Measurements from ENCODE around the gene ZGPAT. TPM values are rescaled to one million over a fixed set of nuclear protein-coding genes. Genes with fewer than 3 reads are reported as not detected.

ZGPAT gene
- total RNA-seq, 4 donors from 2014 or later, result 13.9 to 20.0 (median 16.6) TPM

DNA sequence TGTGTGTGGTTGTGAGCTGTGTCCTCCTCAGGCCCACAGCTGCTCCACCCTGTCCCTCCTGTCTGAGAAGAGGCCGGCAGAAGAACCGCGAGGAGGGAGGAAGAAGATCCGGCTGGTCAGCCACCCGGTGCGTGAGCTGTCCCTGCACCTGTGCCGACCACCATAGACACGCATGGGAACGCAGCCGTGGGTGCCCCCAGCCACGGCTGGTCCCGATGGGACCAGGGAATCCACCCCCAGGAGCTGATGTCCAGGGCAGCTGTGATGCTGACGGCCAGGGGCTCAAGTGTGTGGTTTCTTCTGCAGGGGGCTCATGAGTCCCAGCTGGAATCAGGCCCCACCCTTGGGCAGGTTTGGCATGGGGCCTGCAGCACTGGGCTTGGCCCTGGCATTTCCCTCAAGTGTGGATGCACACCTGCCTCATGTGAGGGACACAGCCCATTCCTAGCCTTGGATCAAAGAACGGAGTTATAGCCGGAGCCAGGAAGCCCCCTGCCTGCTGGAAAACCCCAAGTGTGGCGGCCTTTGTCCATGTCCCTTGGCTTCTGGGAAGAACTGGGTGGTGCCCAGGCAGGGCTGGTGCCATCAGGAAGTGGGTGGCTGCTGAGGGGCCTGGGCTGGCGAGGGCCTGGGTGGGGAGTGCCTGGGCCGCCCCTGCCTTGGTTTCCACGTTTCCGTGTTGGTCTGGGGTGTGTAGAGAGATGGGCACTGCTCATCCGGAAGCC lies 16.0 kb upstream of the ZGPAT start:
- TF ChIP-seq, protein P1, sequence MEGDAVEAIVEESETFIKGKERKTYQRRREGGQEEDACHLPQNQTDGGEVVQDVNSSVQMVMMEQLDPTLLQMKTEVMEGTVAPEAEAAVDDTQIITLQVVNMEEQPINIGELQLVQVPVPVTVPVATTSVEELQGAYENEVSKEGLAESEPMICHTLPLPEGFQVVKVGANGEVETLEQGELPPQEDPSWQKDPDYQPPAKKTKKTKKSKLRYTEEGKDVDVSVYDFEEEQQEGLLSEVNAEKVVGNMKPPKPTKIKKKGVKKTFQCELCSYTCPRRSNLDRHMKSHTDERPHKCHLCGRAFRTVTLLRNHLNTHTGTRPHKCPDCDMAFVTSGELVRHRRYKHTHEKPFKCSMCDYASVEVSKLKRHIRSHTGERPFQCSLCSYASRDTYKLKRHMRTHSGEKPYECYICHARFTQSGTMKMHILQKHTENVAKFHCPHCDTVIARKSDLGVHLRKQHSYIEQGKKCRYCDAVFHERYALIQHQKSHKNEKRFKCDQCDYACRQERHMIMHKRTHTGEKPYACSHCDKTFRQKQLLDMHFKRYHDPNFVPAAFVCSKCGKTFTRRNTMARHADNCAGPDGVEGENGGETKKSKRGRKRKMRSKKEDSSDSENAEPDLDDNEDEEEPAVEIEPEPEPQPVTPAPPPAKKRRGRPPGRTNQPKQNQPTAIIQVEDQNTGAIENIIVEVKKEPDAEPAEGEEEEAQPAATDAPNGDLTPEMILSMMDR (IDR thresholded peaks at IDR 0.05; ENCODE audit: low read depth), result no peak

DNA sequence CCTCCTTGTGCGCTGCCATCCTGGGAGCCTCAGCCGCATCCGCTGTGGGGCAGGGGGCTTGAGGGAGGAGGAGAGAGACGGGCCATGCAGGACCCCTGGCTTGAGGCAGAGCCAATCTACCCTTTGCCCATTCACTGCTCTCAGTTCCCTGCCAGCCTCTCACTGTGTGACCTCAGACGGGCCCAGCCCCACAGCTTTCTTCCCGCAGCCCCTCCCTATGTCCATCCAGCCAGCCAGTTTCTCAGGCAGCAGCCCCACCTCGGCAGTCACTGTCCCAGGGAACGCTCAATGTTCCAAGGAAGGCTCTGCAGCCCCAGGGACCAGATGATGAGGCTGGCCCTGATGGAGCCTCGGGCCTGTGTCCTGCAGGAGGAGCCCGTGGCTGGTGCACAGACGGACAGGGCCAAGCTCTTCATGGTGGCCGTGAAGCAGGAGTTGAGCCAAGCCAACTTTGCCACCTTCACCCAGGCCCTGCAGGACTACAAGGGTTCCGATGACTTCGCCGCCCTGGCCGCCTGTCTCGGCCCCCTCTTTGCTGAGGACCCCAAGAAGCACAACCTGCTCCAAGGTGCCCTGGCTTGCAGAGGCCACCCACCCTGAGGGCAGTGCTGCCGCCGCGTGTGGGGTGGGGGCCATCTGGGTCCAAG lies 15.3 kb upstream of the ZGPAT start:
- TF ChIP-seq, protein P1 (IDR thresholded peaks at IDR 0.05; ENCODE audit: low read depth), result no peak

DNA sequence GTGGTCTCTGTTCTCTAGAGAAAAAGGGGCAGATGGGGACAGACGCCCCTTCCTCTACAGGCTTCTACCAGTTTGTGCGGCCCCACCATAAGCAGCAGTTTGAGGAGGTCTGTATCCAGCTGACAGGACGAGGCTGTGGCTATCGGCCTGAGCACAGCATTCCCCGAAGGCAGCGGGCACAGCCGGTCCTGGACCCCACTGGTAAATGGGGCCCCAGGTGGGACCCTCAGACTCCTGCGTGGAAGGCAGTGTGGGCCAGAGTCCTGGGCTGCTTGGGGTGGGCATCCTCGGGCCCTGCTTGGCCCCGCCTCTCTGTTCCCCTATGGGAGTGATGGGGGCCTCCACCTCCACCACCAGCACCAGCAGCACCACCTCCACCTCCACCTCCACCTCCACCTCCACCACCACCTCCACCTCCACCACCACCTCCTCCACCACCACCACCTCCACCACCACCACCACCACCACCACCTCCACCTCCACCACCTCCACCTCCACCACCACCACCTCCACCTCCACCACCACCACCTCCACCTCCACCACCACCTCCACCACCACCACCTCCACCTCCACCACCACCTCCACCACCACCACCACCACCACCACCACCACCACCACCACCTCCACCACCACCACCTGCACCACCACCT lies 14.6 kb upstream of the ZGPAT start:
- TF ChIP-seq, protein P1 (IDR thresholded peaks at IDR 0.05; ENCODE audit: low read depth), result no peak

DNA sequence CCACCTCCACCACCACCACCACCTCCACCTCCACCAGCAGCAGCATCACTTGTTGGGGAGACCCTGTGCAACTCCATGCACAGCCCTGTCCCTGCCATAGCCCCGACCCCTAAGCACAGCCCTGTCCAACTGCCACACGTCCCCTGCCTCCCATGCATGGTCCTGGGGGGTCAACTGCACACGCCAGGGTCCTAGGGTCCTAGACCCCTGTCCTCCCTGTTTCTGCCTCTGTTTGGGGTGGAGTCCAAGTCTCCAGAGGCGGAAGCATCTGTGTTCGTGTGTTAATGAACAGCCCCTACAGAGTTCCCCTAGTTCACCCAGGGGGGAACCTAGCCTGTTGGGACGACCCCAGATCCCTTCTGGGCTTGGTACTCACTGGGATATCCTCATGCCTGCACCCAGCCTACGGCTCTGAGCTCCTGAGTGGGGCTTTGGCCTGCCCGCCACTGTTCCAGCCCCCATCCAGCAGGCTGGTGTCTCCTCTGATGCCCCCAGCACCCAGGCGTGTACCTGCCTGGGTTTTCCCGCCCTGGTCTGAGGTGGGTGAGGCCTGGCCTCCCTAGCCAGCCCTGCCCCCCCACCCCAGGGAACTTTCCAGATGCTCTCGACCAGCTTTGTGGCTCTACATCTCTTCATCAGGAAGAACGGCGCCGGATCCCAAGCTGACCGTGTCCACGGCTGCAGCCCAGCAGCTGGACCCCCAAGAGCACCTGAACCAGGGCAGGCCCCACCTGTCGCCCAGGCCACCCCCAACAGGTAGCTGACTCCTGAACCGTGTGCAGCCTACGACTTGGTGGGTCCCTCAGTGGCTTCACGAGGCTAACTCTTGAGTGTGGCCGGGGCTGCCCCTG lies 13.9 kb upstream of the ZGPAT start:
- TF ChIP-seq, protein P1 (IDR thresholded peaks at IDR 0.05; ENCODE audit: low read depth), result no peak

DNA sequence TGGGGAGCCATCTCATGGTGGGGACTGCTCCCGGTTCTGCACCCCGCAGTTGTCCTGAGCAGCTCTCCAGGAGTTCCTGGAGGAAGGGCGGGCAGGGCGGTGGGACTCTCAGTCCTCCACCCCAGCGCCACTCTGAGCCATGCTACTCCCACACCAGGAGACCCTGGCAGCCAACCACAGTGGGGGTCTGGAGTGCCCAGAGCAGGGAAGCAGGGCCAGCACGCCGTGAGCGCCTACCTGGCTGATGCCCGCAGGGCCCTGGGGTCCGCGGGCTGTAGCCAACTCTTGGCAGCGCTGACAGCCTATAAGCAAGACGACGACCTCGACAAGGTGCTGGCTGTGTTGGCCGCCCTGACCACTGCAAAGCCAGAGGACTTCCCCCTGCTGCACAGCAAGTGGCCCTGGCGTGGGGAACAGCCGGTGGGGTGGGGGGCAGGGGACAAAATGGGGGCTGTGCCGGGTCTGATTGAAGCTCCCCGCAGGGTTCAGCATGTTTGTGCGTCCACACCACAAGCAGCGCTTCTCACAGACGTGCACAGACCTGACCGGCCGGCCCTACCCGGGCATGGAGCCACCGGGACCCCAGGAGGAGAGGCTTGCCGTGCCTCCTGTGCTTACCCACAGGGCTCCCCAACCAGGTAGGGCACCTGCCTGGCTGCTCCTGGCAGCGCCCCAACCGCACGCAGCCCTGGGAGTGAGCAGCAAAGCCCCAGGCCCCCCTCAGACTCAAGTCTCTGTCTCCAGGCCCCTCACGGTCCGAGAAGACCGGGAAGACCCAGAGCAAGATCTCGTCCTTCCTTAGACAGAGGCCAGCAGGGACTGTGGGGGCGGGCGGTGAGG lies 13.0 kb upstream of the ZGPAT start:
- TF ChIP-seq, protein P1 (IDR thresholded peaks at IDR 0.05; ENCODE audit: low read depth), result no peak

DNA sequence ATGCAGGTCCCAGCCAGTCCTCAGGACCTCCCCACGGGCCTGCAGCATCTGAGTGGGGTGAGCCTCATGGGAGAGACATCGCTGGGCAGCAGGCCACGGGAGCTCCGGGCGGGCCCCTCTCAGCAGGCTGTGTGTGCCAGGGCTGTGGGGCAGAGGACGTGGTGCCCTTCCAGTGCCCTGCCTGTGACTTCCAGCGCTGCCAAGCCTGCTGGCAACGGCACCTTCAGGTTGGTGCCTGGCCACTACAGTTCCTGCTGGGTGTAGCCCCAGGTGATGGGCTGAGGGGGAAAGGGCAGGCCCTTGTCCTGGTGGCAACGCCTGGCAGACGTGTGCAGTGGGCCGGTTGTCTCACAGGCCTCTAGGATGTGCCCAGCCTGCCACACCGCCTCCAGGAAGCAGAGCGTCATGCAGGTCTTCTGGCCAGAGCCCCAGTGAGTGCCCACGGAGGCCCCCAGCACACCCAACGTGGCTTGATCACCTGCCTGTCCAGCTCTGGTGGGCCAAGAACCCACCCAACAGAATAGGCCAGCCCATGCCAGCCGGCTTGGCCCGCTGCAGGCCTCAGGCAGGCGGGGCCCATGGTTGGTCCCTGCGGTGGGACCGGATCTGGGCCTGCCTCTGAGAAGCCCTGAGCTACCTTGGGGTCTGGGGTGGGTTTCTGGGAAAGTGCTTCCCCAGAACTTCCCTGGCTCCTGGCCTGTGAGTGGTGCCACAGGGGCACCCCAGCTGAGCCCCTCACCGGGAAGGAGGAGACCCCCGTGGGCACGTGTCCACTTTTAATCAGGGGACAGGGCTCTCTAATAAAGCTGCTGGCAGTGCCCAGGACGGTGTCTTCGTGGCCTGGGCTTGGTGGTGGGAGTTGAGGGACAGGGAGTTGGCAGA lies 12.2 kb upstream of the ZGPAT start:
- TF ChIP-seq, protein P1 (IDR thresholded peaks at IDR 0.05; ENCODE audit: low read depth), result no peak
